K562 (cell line): ENCODE data around the gene PPT2. TPM values are rescaled to one million over a fixed set of nuclear protein-coding genes. Genes with fewer than 3 reads are reported as not detected.

Experiments
- BRD9 ChIP-seq: fragments of 450-650 bp; IDR thresholded peaks from 2 replicates; pipeline ENCODE4 v1.6.1; 2018; ENCODE audit warnings: low read depth; ENCODE audit not compliant: partially characterized antibody
- CEBPZ ChIP-seq: fragments of 150-350 bp; IDR thresholded peaks from 2 replicates; pipeline ENCODE4 v1.6.1; 2014; ENCODE audit warnings: low read depth, mild to moderate bottlenecking, low read length, borderline replicate concordance
- GTF2F1 ChIP-seq: IDR thresholded peaks from 2 replicates; pipeline ENCODE4 v1.6.1; 2011; ENCODE audit warnings: low read depth, low read length, improper control_type of control experiment
- KDM4B ChIP-seq, 2 experiments: fragments of 450-650 bp in 1 of 2; sonication (generic) in 1 of 2; IDR thresholded peaks; 2 replicates each; pipeline ENCODE4 v1.6.1; 2016 to 2017; ENCODE audit warnings: borderline replicate concordance in 2 of 2, antibody characterized with exemption in 1 of 2, low read depth in 1 of 2, mild to moderate bottlenecking in 1 of 2
- MEF2A ChIP-seq: IDR thresholded peaks from 2 replicates; pipeline ENCODE4 v1.6.1; 2011; ENCODE audit warnings: low read depth, mild to moderate bottlenecking, low read length, moderate library complexity; ENCODE audit not compliant: control insufficient read depth
- PHF20 ChIP-seq: fragments of 450-650 bp; IDR thresholded peaks from 2 replicates; pipeline ENCODE4 v1.6.1; 2018; ENCODE audit not compliant: partially characterized antibody
- POLR3G ChIP-seq: IDR thresholded peaks from 2 replicates; pipeline ENCODE4 v1.6.1; 2011; ENCODE audit not compliant: insufficient read length, insufficient replicate concordance; ENCODE audit errors: extremely low read depth
- THAP7 ChIP-seq: fragments of 250-450 bp; sonication (Bioruptor Pico); IDR thresholded peaks from 2 replicates; pipeline ENCODE4 v1.5.0; 2021
- ZKSCAN8 ChIP-seq: fragments of 200-800 bp; sonication (Bioruptor generic); IDR thresholded peaks from 2 replicates; pipeline ENCODE4 v1.6.1; 2016; ENCODE audit warnings: missing genetic modification characterization, missing compliant biosample characterization
- ZNF175 ChIP-seq: fragments of 200-800 bp; sonication (Bioruptor generic); IDR thresholded peaks from 2 replicates; pipeline ENCODE4 v1.6.1; 2016; ENCODE audit warnings: low read depth, mild to moderate bottlenecking, missing genetic modification characterization, missing compliant biosample characterization
- polyA plus RNA-seq, 8 experiments: library from polyadenylated mRNA; depleted of rRNA in 4 of 8; stranded (reverse) in 5 of 8; unstranded in 3 of 8; fragments of >200 nt; fragmentation: Nextera tagmentation in 2 of 8; fragmentation: Illumina TruSeq in 1 of 8; extraction: Ambion mirVana in 2 of 8; extraction: Trizol in 1 of 8; gene quantifications; 2 replicates each; pipeline versions ENCODE4 v1.2.1 to v1.2.3, GENCODE V29; 2011 to 2014; ENCODE audit warnings: inconsistent platforms in 1 of 8, missing spikeins in 1 of 8
- total RNA-seq, 7 experiments: library from RNA; depleted of rRNA in 6 of 7; stranded (reverse); fragments of >200 nt in 6 of 7; fragmentation: Illumina TruSeq in 2 of 7; extraction: Trizol in 2 of 7; gene quantifications; 2 replicates each; pipeline versions ENCODE4 v1.2.1 to v1.2.3, GENCODE V29; 2011 to 2021; ENCODE audit warnings: low replicate concordance in 1 of 7
- TF ChIP-seq, protein P1 (sequence below): sonication (generic); formaldehyde crosslinking; IDR thresholded peaks from 2 replicates; pipeline ENCODE4 v1.4.0; 2020; ENCODE audit warnings: mild to moderate bottlenecking, missing genetic modification reagents
- TF ChIP-seq, protein P2 (sequence below), 2 experiments: fragments of 450-650 bp in 1 of 2; IDR thresholded peaks; 2 replicates each; pipeline ENCODE4 v1.6.1; 2011 to 2017; ENCODE audit warnings: low read depth in 2 of 2, antibody characterized with exemption in 1 of 2, borderline replicate concordance in 1 of 2, low read length in 1 of 2, mild to moderate bottlenecking in 1 of 2, mixed read lengths in 1 of 2; ENCODE audit not compliant: control insufficient read depth in 1 of 2
- TF ChIP-seq, protein P3 (sequence below): fragments of 450-650 bp; IDR thresholded peaks from 2 replicates; pipeline ENCODE4 v1.6.1; 2016; ENCODE audit warnings: missing biosample characterization, missing genetic modification characterization
- TF ChIP-seq, protein P4 (sequence below): fragments of 450-650 bp; IDR thresholded peaks from 2 replicates; pipeline ENCODE4 v1.6.1; 2016; ENCODE audit warnings: low read depth, mild to moderate bottlenecking, moderate library complexity

Gene PPT2
- total and polyA plus RNA-seq, 9 of the 15 experiments (the other 6 are each of a cell fraction or from before 2014, with no cell fraction given), result 27.4 to 98.8 (median 69.9) TPM

DNA sequence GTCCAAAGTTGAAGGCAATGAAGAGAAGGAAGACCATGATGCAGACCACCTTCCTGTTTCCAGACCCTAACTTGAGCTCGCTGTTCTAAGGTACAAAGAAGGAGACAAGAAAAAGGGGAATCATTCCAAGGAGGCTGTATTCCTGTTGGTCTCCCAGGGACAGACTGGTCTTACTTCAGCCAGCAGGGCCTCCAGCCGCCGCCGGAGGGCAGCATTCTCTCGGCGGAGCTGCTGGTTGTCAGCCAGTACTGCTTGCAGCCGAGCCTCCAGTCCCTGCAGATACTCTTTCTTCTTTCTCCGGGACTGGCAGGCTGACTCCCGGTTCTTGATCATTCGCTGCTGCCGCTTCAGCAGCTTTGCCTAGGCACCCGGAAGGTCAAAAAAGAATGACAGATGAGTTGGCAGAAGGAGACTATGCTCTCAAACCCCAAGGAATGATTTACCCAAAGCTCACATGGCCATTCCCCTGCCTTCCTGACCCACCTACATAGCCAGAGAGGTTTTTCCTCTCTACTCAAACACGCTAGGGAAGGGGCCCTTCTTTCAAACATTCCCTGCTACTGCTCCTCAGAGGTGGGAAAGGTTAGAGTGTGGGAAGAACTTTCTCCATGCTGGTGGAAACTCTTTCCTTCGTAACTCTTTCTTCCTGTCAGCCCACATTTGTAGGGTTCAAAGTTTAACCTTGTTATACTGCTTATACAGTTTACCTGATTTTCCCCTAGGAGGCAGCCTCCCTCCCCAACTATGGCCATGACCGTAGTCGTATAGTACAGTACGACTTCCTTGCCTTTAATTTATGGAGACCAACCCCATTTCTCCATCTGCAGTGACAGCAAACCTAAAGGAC lies 34.9 kb upstream of the PPT2 start (continued):
- TF ChIP-seq KDM4B (IDR thresholded peaks at IDR 0.05; ENCODE audit: borderline replicate concordance in 2 of 2, low read depth in 1 of 2) (no peak), CEBPZ (no peak), GTF2F1 (no peak), POLR3G (no peak), MEF2A (no peak), THAP7 (CRISPR knock-in tag) (no peak), ZNF175 (no peak), BRD9 (no peak), ZKSCAN8 (CRISPR knock-in tag) (no peak), PHF20 (no peak)
- TF ChIP-seq, protein P1, sequence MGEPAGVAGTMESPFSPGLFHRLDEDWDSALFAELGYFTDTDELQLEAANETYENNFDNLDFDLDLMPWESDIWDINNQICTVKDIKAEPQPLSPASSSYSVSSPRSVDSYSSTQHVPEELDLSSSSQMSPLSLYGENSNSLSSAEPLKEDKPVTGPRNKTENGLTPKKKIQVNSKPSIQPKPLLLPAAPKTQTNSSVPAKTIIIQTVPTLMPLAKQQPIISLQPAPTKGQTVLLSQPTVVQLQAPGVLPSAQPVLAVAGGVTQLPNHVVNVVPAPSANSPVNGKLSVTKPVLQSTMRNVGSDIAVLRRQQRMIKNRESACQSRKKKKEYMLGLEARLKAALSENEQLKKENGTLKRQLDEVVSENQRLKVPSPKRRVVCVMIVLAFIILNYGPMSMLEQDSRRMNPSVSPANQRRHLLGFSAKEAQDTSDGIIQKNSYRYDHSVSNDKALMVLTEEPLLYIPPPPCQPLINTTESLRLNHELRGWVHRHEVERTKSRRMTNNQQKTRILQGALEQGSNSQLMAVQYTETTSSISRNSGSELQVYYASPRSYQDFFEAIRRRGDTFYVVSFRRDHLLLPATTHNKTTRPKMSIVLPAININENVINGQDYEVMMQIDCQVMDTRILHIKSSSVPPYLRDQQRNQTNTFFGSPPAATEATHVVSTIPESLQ (CRISPR knock-in tag), result no peak
- TF ChIP-seq, protein P2, sequence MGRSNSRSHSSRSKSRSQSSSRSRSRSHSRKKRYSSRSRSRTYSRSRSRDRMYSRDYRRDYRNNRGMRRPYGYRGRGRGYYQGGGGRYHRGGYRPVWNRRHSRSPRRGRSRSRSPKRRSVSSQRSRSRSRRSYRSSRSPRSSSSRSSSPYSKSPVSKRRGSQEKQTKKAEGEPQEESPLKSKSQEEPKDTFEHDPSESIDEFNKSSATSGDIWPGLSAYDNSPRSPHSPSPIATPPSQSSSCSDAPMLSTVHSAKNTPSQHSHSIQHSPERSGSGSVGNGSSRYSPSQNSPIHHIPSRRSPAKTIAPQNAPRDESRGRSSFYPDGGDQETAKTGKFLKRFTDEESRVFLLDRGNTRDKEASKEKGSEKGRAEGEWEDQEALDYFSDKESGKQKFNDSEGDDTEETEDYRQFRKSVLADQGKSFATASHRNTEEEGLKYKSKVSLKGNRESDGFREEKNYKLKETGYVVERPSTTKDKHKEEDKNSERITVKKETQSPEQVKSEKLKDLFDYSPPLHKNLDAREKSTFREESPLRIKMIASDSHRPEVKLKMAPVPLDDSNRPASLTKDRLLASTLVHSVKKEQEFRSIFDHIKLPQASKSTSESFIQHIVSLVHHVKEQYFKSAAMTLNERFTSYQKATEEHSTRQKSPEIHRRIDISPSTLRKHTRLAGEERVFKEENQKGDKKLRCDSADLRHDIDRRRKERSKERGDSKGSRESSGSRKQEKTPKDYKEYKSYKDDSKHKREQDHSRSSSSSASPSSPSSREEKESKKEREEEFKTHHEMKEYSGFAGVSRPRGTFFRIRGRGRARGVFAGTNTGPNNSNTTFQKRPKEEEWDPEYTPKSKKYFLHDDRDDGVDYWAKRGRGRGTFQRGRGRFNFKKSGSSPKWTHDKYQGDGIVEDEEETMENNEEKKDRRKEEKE (IDR thresholded peaks at IDR 0.05; ENCODE audit: borderline replicate concordance in 1 of 2, control insufficient read depth in 1 of 2, low read depth in 2 of 2, low read length in 1 of 2), result no peak
- TF ChIP-seq, protein P3, sequence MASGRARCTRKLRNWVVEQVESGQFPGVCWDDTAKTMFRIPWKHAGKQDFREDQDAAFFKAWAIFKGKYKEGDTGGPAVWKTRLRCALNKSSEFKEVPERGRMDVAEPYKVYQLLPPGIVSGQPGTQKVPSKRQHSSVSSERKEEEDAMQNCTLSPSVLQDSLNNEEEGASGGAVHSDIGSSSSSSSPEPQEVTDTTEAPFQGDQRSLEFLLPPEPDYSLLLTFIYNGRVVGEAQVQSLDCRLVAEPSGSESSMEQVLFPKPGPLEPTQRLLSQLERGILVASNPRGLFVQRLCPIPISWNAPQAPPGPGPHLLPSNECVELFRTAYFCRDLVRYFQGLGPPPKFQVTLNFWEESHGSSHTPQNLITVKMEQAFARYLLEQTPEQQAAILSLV, result no peak
- TF ChIP-seq, protein P4, sequence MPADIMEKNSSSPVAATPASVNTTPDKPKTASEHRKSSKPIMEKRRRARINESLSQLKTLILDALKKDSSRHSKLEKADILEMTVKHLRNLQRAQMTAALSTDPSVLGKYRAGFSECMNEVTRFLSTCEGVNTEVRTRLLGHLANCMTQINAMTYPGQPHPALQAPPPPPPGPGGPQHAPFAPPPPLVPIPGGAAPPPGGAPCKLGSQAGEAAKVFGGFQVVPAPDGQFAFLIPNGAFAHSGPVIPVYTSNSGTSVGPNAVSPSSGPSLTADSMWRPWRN, result no peak
